Thyroid gland (tissue), 4 donors: ENCODE data around the gene CDC27. TPM values are rescaled to one million over a fixed set of nuclear protein-coding genes. Genes with fewer than 3 reads are reported as not detected.
A peak's percentile ranks its signal among the peaks of the same experiment; 100 is the strongest.

ENCODE experiments used
- DNase-seq, 2 donors: peaks; one replicate each; pipeline ENCODE4 v3.0.0-alpha.2; 2019
- H3K27ac ChIP-seq, 3 donors: fragments of 200-600 bp; sonication (generic); 1 replicate in 2 of 3; 2 replicates in 1 of 3; pipeline ENCODE4 v1.5.1; 2016 to 2019; ENCODE audit warnings: mild to moderate bottlenecking in 1 of 3, moderate library complexity in 1 of 3
- H3K27me3 ChIP-seq: fragments of 200-600 bp; sonication (generic); one replicate; pipeline ENCODE4 v1.5.1; 2019
- H3K36me3 ChIP-seq, 2 donors: fragments of 200-600 bp; sonication (generic); one replicate each; pipeline ENCODE4 v1.5.1; 2016 to 2019
- H3K4me1 ChIP-seq, 2 donors: fragments of 200-600 bp; sonication (generic); one replicate each; pipeline ENCODE4 v1.5.1; 2017 to 2019
- H3K4me3 ChIP-seq, 3 donors: fragments of 200-600 bp; sonication (generic); replicated peaks in 1 of 3; 1 replicate in 2 of 3; 2 replicates in 1 of 3; pipeline ENCODE4 v1.5.1; 2016; ENCODE audit warnings: mild to moderate bottlenecking in 1 of 3
- H3K9me3 ChIP-seq: fragments of 200-600 bp; sonication (generic); one replicate; pipeline ENCODE4 v1.5.1; 2017
- POLR2A ChIP-seq, 2 donors: fragments of 450-650 bp; IDR thresholded peaks; one replicate each; pipeline ENCODE4 v1.6.1; 2017; ENCODE audit warnings: antibody characterized with exemption in 2 of 2, mild to moderate bottlenecking in 2 of 2, moderate library complexity in 1 of 2
- WGBS, 2 donors: methylation state at CpG; one replicate each; pipeline ENCODE4 v1.1.5; 2017; 5-methylcytosine and 5-hydroxymethylcytosine counted together
- intact Hi-C: fragments of 100-400 bp; cut with DNase I; formaldehyde crosslinking; loops from one replicate; pipeline ENCODE4 v1.15.1; 2023
- total RNA-seq, 4 donors: library from RNA; depleted of rRNA; stranded (reverse); fragments of >200 nt; gene quantifications; one replicate each; pipeline ENCODE4 v1.2.3, GENCODE V29; 2016
- TF ChIP-seq, protein P1 (sequence below), 6 experiments: fragments of 200-600 bp in 3 of 6; fragments of 450-650 bp in 3 of 6; sonication (generic) in 3 of 6; IDR thresholded peaks; one replicate each; pipeline ENCODE4 v1.5.1; 2016 to 2019; ENCODE audit warnings: antibody characterized with exemption in 6 of 6, mild to moderate bottlenecking in 2 of 6, inconsistent platforms in 1 of 6, moderate library complexity in 1 of 6

CDC27 gene
- total RNA-seq, 4 donors from 2014 or later: 124 to 195 (median 181) TPM

GRCh38 chr17:47193931-47194511 lies 4.9 kb upstream of the CDC27 start:
- H3K36me3 ChIP-seq: no peaks in the 10 kb centered on the region
- H3K4me3 ChIP-seq: no peak overlapping the region
- TF ChIP-seq POLR2A (IDR thresholded peaks at IDR 0.05): no peak
- TF ChIP-seq, protein P1, sequence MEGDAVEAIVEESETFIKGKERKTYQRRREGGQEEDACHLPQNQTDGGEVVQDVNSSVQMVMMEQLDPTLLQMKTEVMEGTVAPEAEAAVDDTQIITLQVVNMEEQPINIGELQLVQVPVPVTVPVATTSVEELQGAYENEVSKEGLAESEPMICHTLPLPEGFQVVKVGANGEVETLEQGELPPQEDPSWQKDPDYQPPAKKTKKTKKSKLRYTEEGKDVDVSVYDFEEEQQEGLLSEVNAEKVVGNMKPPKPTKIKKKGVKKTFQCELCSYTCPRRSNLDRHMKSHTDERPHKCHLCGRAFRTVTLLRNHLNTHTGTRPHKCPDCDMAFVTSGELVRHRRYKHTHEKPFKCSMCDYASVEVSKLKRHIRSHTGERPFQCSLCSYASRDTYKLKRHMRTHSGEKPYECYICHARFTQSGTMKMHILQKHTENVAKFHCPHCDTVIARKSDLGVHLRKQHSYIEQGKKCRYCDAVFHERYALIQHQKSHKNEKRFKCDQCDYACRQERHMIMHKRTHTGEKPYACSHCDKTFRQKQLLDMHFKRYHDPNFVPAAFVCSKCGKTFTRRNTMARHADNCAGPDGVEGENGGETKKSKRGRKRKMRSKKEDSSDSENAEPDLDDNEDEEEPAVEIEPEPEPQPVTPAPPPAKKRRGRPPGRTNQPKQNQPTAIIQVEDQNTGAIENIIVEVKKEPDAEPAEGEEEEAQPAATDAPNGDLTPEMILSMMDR (IDR thresholded peaks at IDR 0.05): no peak
- 97% methylated on average over 4 of the region's 4 CpGs for WGBS, 2 donors
- no peaks in the 10 kb centered on the region for H3K4me1 ChIP-seq
- intact Hi-C loops: no loop called here
- no peak overlapping the region for H3K27ac ChIP-seq
- H3K9me3 ChIP-seq: no peaks in the 10 kb centered on the region
- DNase-seq: no peak
- H3K27me3 ChIP-seq: no peaks in the 10 kb centered on the region

- Histone ChIP-seq H3K27me3 (no peaks in the 10 kb centered on the region), H3K9me3 (no peaks in the 10 kb centered on the region), H3K4me3 (no peak overlapping the region), H3K36me3 (no peaks in the 10 kb centered on the region), H3K4me1 (peaks cover 0 to 5% of the 10 kb centered on the region in 2 donors), H3K27ac (no peak overlapping the region)
- 69 to 74% methylated on average over 6 of the region's 6 CpGs for WGBS, 2 donors
- intact Hi-C loops: no loop called here
- no peak for TF ChIP-seq POLR2A (IDR thresholded peaks at IDR 0.05)
- TF ChIP-seq, protein P1 (IDR thresholded peaks at IDR 0.05): no peak
- no peak for DNase-seq
Observed at GRCh38 chr17:47192554-47192953, 3.5 kb upstream of the CDC27 start.

DNA sequence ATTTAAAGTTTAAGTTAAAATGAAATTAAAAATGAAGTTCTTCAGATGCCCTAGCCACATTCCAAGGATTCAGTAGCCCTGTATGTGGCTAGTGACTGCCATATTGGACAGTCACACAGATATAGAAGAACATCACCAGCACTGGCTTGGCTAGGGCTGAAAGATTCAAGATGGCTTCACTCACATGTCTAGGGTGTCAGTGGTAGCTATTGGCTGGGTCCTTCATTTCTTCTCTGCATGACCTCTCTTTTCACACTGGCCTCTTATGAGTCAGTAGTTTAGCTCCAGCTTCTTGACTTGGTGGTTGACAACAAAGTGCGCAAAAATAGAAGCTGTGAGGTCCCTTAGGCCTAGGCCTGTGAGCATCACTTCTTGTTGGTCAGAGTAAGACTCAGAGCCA lies 1.7 kb upstream of the CDC27 start:
- intact Hi-C loops: no loop called here
- WGBS, 2 donors: 93 to 100% methylated on average over 1 of the region's 1 CpG

GRCh38 chr17:47190243-47190642 lies 1.1 kb upstream of the CDC27 start:
- DNase-seq: no peak
- 95 to 96% methylated on average over 4 of the region's 4 CpGs for WGBS, 2 donors
- Histone ChIP-seq H3K4me3 (no peak overlapping the region), H3K27me3 (no peaks in the 10 kb centered on the region), H3K9me3 (no peaks in the 10 kb centered on the region), H3K27ac (no peak overlapping the region), H3K36me3 (no peaks in the 10 kb centered on the region), H3K4me1 (peaks cover 22 to 28% of the 10 kb centered on the region in 2 donors)
- TF ChIP-seq, protein P1 (IDR thresholded peaks at IDR 0.05): no peak
- TF ChIP-seq POLR2A (IDR thresholded peaks at IDR 0.05): no peak
- intact Hi-C loops: no loop called here

More for the DNA sequence above, 1.7 kb upstream of the CDC27 start:
- TF ChIP-seq POLR2A (IDR thresholded peaks at IDR 0.05): no peak
- TF ChIP-seq, protein P1 (IDR thresholded peaks at IDR 0.05): no peak
- no peaks in the 10 kb centered on the region for H3K36me3 ChIP-seq
- H3K4me3 ChIP-seq: no peak overlapping the region
- H3K4me1 ChIP-seq: peaks cover 17 to 23% of the 10 kb centered on the region in 2 donors
- H3K27me3 ChIP-seq: no peaks in the 10 kb centered on the region
- no peak overlapping the region for H3K27ac ChIP-seq
- no peak for DNase-seq
- no peaks in the 10 kb centered on the region for H3K9me3 ChIP-seq

DNA sequence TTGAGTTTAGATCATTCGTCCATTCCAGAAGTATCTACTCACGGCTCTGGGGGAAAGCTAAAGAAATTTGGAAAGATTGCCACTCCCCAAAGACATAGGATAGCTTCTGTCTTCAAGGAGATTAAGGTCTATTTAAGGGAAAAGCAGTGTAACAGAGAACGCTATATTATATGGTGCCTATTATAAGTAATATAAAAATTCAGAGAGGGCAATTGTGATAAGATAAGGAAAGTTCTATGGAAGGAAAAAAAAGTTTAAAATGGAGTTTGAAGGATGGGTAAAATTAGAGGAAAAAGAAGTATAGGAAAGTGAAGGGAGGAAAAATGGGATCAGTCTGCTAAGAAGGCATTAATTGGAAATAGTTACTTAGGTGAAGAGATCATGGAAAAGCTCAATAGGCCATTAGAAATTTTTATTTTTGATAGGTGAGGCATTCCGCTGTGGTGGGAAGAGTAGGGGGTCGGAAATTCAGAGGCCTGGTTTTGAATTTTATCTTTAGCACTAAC lies 690 bp upstream of the CDC27 start:
- no peaks in the 10 kb centered on the region for H3K36me3 ChIP-seq
- H3K4me1 ChIP-seq: peaks cover 26 to 31% of the 10 kb centered on the region in 2 donors
- DNase-seq: no peak
- 45 to 48% methylated on average over 5 of the region's 5 CpGs for WGBS, 2 donors
- H3K9me3 ChIP-seq: no peaks in the 10 kb centered on the region
- H3K27ac ChIP-seq: peak overlapping the region in 2 of 3 donors; percentile 61 to 94
- intact Hi-C loops: no loop called here
- peak overlapping the region in 1 of 3 donors; percentile 6 for H3K4me3 ChIP-seq
- TF ChIP-seq POLR2A (IDR thresholded peaks at IDR 0.05): no peak
- TF ChIP-seq, protein P1 (IDR thresholded peaks at IDR 0.05): no peak
- H3K27me3 ChIP-seq: no peaks in the 10 kb centered on the region
